Measurements from ENCODE around the gene KCNN3.

DNA sequence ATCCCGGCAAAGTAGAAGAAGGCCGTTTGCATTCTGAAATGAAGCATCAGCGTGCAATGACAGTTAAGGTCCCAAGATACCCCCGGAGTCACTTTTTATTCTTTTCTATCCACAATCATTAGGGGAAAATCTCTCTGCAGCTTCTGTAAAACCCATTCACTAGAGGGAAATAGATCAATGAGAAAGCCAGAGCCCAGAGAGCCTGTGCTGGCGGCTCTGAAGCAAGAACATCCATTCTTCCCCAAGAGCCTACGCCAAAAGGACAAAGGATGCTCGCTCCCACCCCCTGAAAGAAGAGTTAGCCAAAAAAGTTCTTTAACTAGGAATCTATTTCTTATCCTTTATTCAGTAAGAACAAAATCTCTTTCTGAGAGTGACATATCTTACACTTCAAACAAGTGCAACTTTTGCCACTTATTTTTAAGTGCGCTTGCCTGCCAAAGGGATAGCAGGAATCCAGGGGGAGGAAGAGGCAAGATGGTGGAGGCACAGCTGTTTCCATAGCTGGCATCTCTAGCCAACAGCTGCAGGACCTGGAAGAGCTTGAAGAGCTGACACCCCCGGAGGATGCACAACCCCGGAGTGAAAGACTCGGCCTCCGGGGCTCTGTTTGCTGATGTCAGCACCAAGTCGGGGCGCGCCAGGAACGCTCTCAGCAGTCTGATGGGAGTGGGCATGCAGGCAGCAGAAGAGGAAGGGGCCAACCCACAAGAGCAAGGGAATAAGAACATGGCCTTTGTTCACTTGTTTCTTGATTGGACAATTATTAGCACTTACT lies 68.7 kb downstream of the KCNN3 start:
- no peak for TF ChIP-seq ZNF600 (tag by site-specific recombination; IDR thresholded peaks at IDR 0.05)
- TF ChIP-seq ZFP41 (tag by site-specific recombination; IDR thresholded peaks at IDR 0.05; ENCODE audit: borderline replicate concordance) = no peak
- no peak for TF ChIP-seq ZNF146 (tag by site-specific recombination; IDR thresholded peaks at IDR 0.05)
- TF ChIP-seq, protein P1, sequence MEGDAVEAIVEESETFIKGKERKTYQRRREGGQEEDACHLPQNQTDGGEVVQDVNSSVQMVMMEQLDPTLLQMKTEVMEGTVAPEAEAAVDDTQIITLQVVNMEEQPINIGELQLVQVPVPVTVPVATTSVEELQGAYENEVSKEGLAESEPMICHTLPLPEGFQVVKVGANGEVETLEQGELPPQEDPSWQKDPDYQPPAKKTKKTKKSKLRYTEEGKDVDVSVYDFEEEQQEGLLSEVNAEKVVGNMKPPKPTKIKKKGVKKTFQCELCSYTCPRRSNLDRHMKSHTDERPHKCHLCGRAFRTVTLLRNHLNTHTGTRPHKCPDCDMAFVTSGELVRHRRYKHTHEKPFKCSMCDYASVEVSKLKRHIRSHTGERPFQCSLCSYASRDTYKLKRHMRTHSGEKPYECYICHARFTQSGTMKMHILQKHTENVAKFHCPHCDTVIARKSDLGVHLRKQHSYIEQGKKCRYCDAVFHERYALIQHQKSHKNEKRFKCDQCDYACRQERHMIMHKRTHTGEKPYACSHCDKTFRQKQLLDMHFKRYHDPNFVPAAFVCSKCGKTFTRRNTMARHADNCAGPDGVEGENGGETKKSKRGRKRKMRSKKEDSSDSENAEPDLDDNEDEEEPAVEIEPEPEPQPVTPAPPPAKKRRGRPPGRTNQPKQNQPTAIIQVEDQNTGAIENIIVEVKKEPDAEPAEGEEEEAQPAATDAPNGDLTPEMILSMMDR (tag by site-specific recombination; IDR thresholded peaks at IDR 0.05) = no peak
- TF ChIP-seq, protein P2, sequence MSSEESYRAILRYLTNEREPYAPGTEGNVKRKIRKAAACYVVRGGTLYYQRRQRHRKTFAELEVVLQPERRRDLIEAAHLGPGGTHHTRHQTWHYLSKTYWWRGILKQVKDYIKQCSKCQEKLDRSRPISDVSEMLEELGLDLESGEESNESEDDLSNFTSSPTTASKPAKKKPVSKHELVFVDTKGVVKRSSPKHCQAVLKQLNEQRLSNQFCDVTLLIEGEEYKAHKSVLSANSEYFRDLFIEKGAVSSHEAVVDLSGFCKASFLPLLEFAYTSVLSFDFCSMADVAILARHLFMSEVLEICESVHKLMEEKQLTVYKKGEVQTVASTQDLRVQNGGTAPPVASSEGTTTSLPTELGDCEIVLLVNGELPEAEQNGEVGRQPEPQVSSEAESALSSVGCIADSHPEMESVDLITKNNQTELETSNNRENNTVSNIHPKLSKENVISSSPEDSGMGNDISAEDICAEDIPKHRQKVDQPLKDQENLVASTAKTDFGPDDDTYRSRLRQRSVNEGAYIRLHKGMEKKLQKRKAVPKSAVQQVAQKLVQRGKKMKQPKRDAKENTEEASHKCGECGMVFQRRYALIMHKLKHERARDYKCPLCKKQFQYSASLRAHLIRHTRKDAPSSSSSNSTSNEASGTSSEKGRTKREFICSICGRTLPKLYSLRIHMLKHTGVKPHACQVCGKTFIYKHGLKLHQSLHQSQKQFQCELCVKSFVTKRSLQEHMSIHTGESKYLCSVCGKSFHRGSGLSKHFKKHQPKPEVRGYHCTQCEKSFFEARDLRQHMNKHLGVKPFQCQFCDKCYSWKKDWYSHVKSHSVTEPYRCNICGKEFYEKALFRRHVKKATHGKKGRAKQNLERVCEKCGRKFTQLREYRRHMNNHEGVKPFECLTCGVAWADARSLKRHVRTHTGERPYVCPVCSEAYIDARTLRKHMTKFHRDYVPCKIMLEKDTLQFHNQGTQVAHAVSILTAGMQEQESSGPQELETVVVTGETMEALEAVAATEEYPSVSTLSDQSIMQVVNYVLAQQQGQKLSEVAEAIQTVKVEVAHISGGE (tag by site-specific recombination; conservative IDR thresholded peaks at IDR 0.05; ENCODE audit: low read depth) = no peak
- TF ChIP-seq ZNF596 (tag by site-specific recombination; IDR thresholded peaks at IDR 0.05) = no peak
- TF ChIP-seq ZNF677 (tag by site-specific recombination; IDR thresholded peaks at IDR 0.05) = no peak
- no peak for TF ChIP-seq WT1 (tag by site-specific recombination; IDR thresholded peaks at IDR 0.05)
- no peak for TF ChIP-seq ZNF501 (tag by site-specific recombination; IDR thresholded peaks at IDR 0.05)
- TF ChIP-seq SCRT2 (tag by site-specific recombination; IDR thresholded peaks at IDR 0.05) = no peak
- TF ChIP-seq, protein P3, sequence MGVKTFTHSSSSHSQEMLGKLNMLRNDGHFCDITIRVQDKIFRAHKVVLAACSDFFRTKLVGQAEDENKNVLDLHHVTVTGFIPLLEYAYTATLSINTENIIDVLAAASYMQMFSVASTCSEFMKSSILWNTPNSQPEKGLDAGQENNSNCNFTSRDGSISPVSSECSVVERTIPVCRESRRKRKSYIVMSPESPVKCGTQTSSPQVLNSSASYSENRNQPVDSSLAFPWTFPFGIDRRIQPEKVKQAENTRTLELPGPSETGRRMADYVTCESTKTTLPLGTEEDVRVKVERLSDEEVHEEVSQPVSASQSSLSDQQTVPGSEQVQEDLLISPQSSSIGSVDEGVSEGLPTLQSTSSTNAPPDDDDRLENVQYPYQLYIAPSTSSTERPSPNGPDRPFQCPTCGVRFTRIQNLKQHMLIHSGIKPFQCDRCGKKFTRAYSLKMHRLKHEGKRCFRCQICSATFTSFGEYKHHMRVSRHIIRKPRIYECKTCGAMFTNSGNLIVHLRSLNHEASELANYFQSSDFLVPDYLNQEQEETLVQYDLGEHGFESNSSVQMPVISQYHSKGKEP (tag by site-specific recombination; IDR thresholded peaks at IDR 0.05) = no peak
- no peak for TF ChIP-seq SP2 (tag by site-specific recombination; IDR thresholded peaks at IDR 0.05)
- no peak for TF ChIP-seq ZNF416 (tag by site-specific recombination; IDR thresholded peaks at IDR 0.05)
- TF ChIP-seq, protein P4, sequence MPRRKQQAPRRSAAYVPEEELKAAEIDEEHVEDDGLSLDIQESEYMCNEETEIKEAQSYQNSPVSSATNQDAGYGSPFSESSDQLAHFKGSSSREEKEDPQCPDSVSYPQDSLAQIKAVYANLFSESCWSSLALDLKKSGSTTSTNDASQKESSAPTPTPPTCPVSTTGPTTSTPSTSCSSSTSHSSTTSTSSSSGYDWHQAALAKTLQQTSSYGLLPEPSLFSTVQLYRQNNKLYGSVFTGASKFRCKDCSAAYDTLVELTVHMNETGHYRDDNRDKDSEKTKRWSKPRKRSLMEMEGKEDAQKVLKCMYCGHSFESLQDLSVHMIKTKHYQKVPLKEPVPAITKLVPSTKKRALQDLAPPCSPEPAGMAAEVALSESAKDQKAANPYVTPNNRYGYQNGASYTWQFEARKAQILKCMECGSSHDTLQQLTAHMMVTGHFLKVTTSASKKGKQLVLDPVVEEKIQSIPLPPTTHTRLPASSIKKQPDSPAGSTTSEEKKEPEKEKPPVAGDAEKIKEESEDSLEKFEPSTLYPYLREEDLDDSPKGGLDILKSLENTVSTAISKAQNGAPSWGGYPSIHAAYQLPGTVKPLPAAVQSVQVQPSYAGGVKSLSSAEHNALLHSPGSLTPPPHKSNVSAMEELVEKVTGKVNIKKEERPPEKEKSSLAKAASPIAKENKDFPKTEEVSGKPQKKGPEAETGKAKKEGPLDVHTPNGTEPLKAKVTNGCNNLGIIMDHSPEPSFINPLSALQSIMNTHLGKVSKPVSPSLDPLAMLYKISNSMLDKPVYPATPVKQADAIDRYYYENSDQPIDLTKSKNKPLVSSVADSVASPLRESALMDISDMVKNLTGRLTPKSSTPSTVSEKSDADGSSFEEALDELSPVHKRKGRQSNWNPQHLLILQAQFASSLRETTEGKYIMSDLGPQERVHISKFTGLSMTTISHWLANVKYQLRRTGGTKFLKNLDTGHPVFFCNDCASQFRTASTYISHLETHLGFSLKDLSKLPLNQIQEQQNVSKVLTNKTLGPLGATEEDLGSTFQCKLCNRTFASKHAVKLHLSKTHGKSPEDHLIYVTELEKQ (tag by site-specific recombination; IDR thresholded peaks at IDR 0.05; ENCODE audit: borderline replicate concordance) = no peak
